Parathyroid adenoma (tissue), 2 donors: ENCODE data around the gene HOXC11.

Experiments
- H2AFZ ChIP-seq: fragments of 300-600 bp; sonication (generic); one replicate; pipeline ENCODE4 v1.7.0; 2017; ENCODE audit warnings: antibody characterized with exemption, mild to moderate bottlenecking
- H3K27ac ChIP-seq: fragments of 300-600 bp; sonication (generic); one replicate; pipeline ENCODE4 v1.7.0; 2017
- H3K27me3 ChIP-seq: fragments of 300-600 bp; sonication (generic); one replicate; pipeline ENCODE4 v1.7.0; 2017; ENCODE audit warnings: low read length; ENCODE audit not compliant: control insufficient read depth, insufficient read depth
- H3K36me3 ChIP-seq: fragments of 300-600 bp; sonication (generic); one replicate; pipeline ENCODE4 v1.7.0; 2017; ENCODE audit warnings: low read length; ENCODE audit not compliant: control insufficient read depth, insufficient read depth
- H3K4me1 ChIP-seq: fragments of 300-600 bp; sonication (generic); one replicate; pipeline ENCODE4 v1.7.0; 2017; ENCODE audit warnings: control low read depth
- H3K4me2 ChIP-seq: fragments of 300-600 bp; sonication (generic); one replicate; pipeline ENCODE4 v1.7.0; 2017; ENCODE audit warnings: low read length
- H3K4me3 ChIP-seq: fragments of 300-600 bp; sonication (generic); one replicate; pipeline ENCODE4 v1.7.0; 2017; ENCODE audit warnings: low read depth, low read length
- H3K79me2 ChIP-seq: fragments of 300-600 bp; sonication (generic); one replicate; pipeline ENCODE4 v1.7.0; 2017; ENCODE audit warnings: control low read depth
- H3K9ac ChIP-seq: fragments of 300-600 bp; sonication (generic); one replicate; pipeline ENCODE4 v1.7.0; 2017; ENCODE audit warnings: mild to moderate bottlenecking
- H3K9me3 ChIP-seq: fragments of 300-600 bp; sonication (generic); one replicate; pipeline ENCODE4 v1.7.0; 2017; ENCODE audit warnings: low read length; ENCODE audit not compliant: control insufficient read depth
- CTCF ChIP-seq: fragments of 300-600 bp; sonication (generic); IDR thresholded peaks from one replicate; pipeline ENCODE4 v1.7.0; 2017; ENCODE audit warnings: antibody characterized with exemption, mild to moderate bottlenecking
- donor health status: primary hyperparathyroidism.

Gene HOXC11

GRCh38 chr12:54000116-54001114, 27.5 kb downstream of the HOXC11 start, which contains the start of gene HOXC9:
HOXC9 (plus strand) TSS chr12:54000161; CDS start chr12:54000189, 28 bp downstream.
- Histone ChIP-seq H3K79me2 (no peaks in the 10 kb centered on the region), H3K9ac (no peak within 1 kb of the TSS), H3K4me3 (peak within 1 kb of the TSS; percentile 36), H3K4me1 (no peaks in the 10 kb centered on the region), H3K27me3 (peaks cover 38% of the 10 kb centered on the region), H3K36me3 (no peaks in the 10 kb centered on the region), H2AFZ (peak within 1 kb of the TSS; percentile 42), H3K4me2 (peak within 1 kb of the TSS; percentile 36), H3K27ac (no peak within 1 kb of the TSS), H3K9me3 (no peaks in the 10 kb centered on the region)
- no peak for TF ChIP-seq CTCF

- H2AFZ ChIP-seq = no peak overlapping the region
- no peaks in the 10 kb centered on the region for H3K79me2 ChIP-seq
- no peak overlapping the region for H3K9ac ChIP-seq
- no peak overlapping the region for H3K27ac ChIP-seq
- H3K4me1 ChIP-seq = peaks cover 3% of the 10 kb centered on the region
- H3K4me3 ChIP-seq = no peak overlapping the region
- H3K36me3 ChIP-seq = no peaks in the 10 kb centered on the region
- peaks cover 36% of the 10 kb centered on the region for H3K27me3 ChIP-seq
- no peaks in the 10 kb centered on the region for H3K9me3 ChIP-seq
- no peak for TF ChIP-seq CTCF
- H3K4me2 ChIP-seq = no peak overlapping the region
Measured at GRCh38 chr12:54001283-54002187, 28.6 kb downstream of the HOXC11 start.

GRCh38 chr12:54002278-54002914, 29.5 kb downstream of the HOXC11 start:
- no peaks in the 10 kb centered on the region for H3K9me3 ChIP-seq
- no peak overlapping the region for H2AFZ ChIP-seq
- no peak overlapping the region for H3K4me2 ChIP-seq
- H3K4me3 ChIP-seq = no peak overlapping the region
- H3K27me3 ChIP-seq = peaks cover 28% of the 10 kb centered on the region
- H3K9ac ChIP-seq = no peak overlapping the region
- H3K4me1 ChIP-seq = peaks cover 3% of the 10 kb centered on the region
- TF ChIP-seq CTCF = no peak
- H3K27ac ChIP-seq = no peak overlapping the region
- H3K36me3 ChIP-seq = no peaks in the 10 kb centered on the region
- H3K79me2 ChIP-seq = no peaks in the 10 kb centered on the region

GRCh38 chr12:54002915-54003389, 30.0 kb downstream of the HOXC11 start:
- no peak overlapping the region for H2AFZ ChIP-seq
- H3K4me3 ChIP-seq = no peak overlapping the region
- TF ChIP-seq CTCF = no peak
- peaks cover 24% of the 10 kb centered on the region for H3K27me3 ChIP-seq
- no peaks in the 10 kb centered on the region for H3K36me3 ChIP-seq
- no peak overlapping the region for H3K4me2 ChIP-seq
- H3K79me2 ChIP-seq = no peaks in the 10 kb centered on the region
- H3K9me3 ChIP-seq = no peaks in the 10 kb centered on the region
- no peak overlapping the region for H3K27ac ChIP-seq
- H3K4me1 ChIP-seq = peaks cover 3% of the 10 kb centered on the region
- no peak overlapping the region for H3K9ac ChIP-seq
